ENCODE measurements around the gene PRKCD. TPM values are rescaled to one million over a fixed set of nuclear protein-coding genes. Genes with fewer than 3 reads are reported as not detected.

PRKCD gene
- total RNA-seq, 1 donor from 2014 or later = 24.0 TPM

- Mint-ChIP-seq H3K27ac (no peak overlapping the region), H3K36me3 (peaks cover 4% of the 10 kb centered on the region), H3K9me3 (no peaks in the 10 kb centered on the region), H3K27me3 (no peaks in the 10 kb centered on the region), H3K4me3 (no peak overlapping the region), H3K4me1 (ENCODE audit: unreplicated experiment) (no peaks in the 10 kb centered on the region)
- no peak for DNase-seq (ENCODE audit: extremely low spot score, unreplicated experiment)
- no peak for TF ChIP-seq CTCF (conservative IDR thresholded peaks at IDR 0.05)
These were observed 23.7 kb downstream of the PRKCD start for GRCh38 chr3:53184701-53185100.

GRCh38 chr3:53185761-53186465 is 24.9 kb downstream of the PRKCD start:
- H3K36me3 Mint-ChIP-seq = peaks cover 10% of the 10 kb centered on the region
- TF ChIP-seq CTCF (conservative IDR thresholded peaks at IDR 0.05) = no peak
- no peak overlapping the region for H3K4me3 Mint-ChIP-seq
- DNase-seq (ENCODE audit: extremely low spot score, unreplicated experiment) = no peak
- H3K27me3 Mint-ChIP-seq = no peaks in the 10 kb centered on the region
- no peaks in the 10 kb centered on the region for H3K9me3 Mint-ChIP-seq
- H3K27ac Mint-ChIP-seq = no peak overlapping the region
- no peaks in the 10 kb centered on the region for H3K4me1 Mint-ChIP-seq (ENCODE audit: unreplicated experiment)

GRCh38 chr3:53186726-53187125 is 25.7 kb downstream of the PRKCD start:
- Mint-ChIP-seq H3K27me3 (no peaks in the 10 kb centered on the region), H3K4me1 (ENCODE audit: unreplicated experiment) (no peaks in the 10 kb centered on the region), H3K27ac (no peak overlapping the region), H3K4me3 (no peak overlapping the region), H3K9me3 (no peaks in the 10 kb centered on the region), H3K36me3 (peaks cover 10% of the 10 kb centered on the region)
- DNase-seq (ENCODE audit: extremely low spot score, unreplicated experiment) = no peak
- TF ChIP-seq CTCF (conservative IDR thresholded peaks at IDR 0.05) = no peak

GRCh38 chr3:53187430-53187829 is 26.4 kb downstream of the PRKCD start:
- no peaks in the 10 kb centered on the region for H3K9me3 Mint-ChIP-seq
- no peak overlapping the region for H3K27ac Mint-ChIP-seq
- H3K4me3 Mint-ChIP-seq = no peak overlapping the region
- H3K27me3 Mint-ChIP-seq = no peaks in the 10 kb centered on the region
- no peak for TF ChIP-seq CTCF (conservative IDR thresholded peaks at IDR 0.05)
- no peaks in the 10 kb centered on the region for H3K4me1 Mint-ChIP-seq (ENCODE audit: unreplicated experiment)
- peaks cover 10% of the 10 kb centered on the region for H3K36me3 Mint-ChIP-seq
- no peak for DNase-seq (ENCODE audit: extremely low spot score, unreplicated experiment)

GRCh38 chr3:53188136-53188685 is 27.2 kb downstream of the PRKCD start:
- no peak for TF ChIP-seq CTCF (conservative IDR thresholded peaks at IDR 0.05)
- Mint-ChIP-seq H3K27ac (no peak overlapping the region), H3K4me3 (no peak overlapping the region), H3K36me3 (peaks cover 10% of the 10 kb centered on the region), H3K9me3 (no peaks in the 10 kb centered on the region), H3K27me3 (no peaks in the 10 kb centered on the region), H3K4me1 (ENCODE audit: unreplicated experiment) (peaks cover 6% of the 10 kb centered on the region)
- no peak for DNase-seq (ENCODE audit: extremely low spot score, unreplicated experiment)

All from type B pancreatic cell (in vitro differentiated cells).